Ureter (tissue), 1 donor: Measurements from ENCODE around the gene LCN1. TPM values are rescaled to one million over a fixed set of nuclear protein-coding genes. Genes with fewer than 3 reads are reported as not detected.
A peak's percentile ranks its signal among the peaks of the same experiment; 100 is the strongest.

Experiments used
- DNase-seq: peaks from one replicate; pipeline ENCODE4 v3.0.0-alpha.2; 2020; ENCODE audit warnings: low spot score
- total RNA-seq: library from RNA; stranded (reverse); gene quantifications from one replicate; pipeline ENCODE4 v1.2.4, GENCODE V29; 2023
- donor health status: DM: yes; HTN: yes; CAD: no.

Gene LCN1
- total RNA-seq, 1 donor from 2014 or later: not detected

- no peak for DNase-seq
Observed at GRCh38 chr9:135566552-135566951, 45.3 kb downstream of the LCN1 start.

GRCh38 chr9:135567311-135567710, 46.1 kb downstream of the LCN1 start:
- no peak for DNase-seq

- no peak for DNase-seq
Observed at GRCh38 chr9:135568026-135568425, 46.8 kb downstream of the LCN1 start.

- DNase-seq: no peak
Observed at GRCh38 chr9:135570456-135570855, 49.2 kb downstream of the LCN1 start.

GRCh38 chr9:135572233-135572632, 51.0 kb downstream of the LCN1 start:
- DNase-seq: no peak

GRCh38 chr9:135573124-135573523, 51.9 kb downstream of the LCN1 start:
- DNase-seq: no peak

- no peak for DNase-seq
Observed at GRCh38 chr9:135574331-135574730, 53.1 kb downstream of the LCN1 start.

GRCh38 chr9:135574943-135575342, 53.7 kb downstream of the LCN1 start:
- DNase-seq: peak; percentile 41

Other genes with a start within 250 kb of the LCN1 start
- gene PPP1R26, start 41.7 kb upstream of the LCN1 start, total RNA-seq: 25.6 TPM
- gene MRPS2, start 20.8 kb upstream of the LCN1 start, total RNA-seq: 34.5 TPM
- not detected for gene OBP2A, start 24.7 kb downstream of the LCN1 start, total RNA-seq
- not detected for gene PAEP, start 40.3 kb downstream of the LCN1 start, total RNA-seq
- not detected for gene GLT6D1, start 118.1 kb downstream of the LCN1 start, total RNA-seq
- gene LCN9, start 141.9 kb downstream of the LCN1 start, total RNA-seq: not detected
- gene SOHLH1, start 178.0 kb downstream of the LCN1 start, total RNA-seq: not detected
- gene KCNT1, start 180.7 kb downstream of the LCN1 start, total RNA-seq: 0.83 TPM